ENCODE measurements around the gene ARMC9.

GRCh38 chr2:231241755-231242507, 43.5 kb downstream of the ARMC9 start:
- no peak for TF ChIP-seq CTCF (IDR thresholded peaks at IDR 0.05)
- TF ChIP-seq POLR2A (IDR thresholded peaks at IDR 0.05): no peak
